Measurements from ENCODE around the gene ZNRF3.

- TF ChIP-seq CTCF (IDR thresholded peaks at IDR 0.05), result no peak
- TF ChIP-seq POLR2A (IDR thresholded peaks at IDR 0.05), result no peak
These were observed 50.7 kb downstream of the ZNRF3 start for GRCh38 chr22:28934026-28934425.
